ENCODE data around the gene UNKL. TPM values are rescaled to one million over a fixed set of nuclear protein-coding genes. Genes with fewer than 3 reads are reported as not detected.

Gene UNKL
- total and polyA plus RNA-seq, 2 of the 8 experiments (the other 6 are each of a cell fraction or from before 2014, with no cell fraction given): 25.1 to 31.8 TPM

DNA sequence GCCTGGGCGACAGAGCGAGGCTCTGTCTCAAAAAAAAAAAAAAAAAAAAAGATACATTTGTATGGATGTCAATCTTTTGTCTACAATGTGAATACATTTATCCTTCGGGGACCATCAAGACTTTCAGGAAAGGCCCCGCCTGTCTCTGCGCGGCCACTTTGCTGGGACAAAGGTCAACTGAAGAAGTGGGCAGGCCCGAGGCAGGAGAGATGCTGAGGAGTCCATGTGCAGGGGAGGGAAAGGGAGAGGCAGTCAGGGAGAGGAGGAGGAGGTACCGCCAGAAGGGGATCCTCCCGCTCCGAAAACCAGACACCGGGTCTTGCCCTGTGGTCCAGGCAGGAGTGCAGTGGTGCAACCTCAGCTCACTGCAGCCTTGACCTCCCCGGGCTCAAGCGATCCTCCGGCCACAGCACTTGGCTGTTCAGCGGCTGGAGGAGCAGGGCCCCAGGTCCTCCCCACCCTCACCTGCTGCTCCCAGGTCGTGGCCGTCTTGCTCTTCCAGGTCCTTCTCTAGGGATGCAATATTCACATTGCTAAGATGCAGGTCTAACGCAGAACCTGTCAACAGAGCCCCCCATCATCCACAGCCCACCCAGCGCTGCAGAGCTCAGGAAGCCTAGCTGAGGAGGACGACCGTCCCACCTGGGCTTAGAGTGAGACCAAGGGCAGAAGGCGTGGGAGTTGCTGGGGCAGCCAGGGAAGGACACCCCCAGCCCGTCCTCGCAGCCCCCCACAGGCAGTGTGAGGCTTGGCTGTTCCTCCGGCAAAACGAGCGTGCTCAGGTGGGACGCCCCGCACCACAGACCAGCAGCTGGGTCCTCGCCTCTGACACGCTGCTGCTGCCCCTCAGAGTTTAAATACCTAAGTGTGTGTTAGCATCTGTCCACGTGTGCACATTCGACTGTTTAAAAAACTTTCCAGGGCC lies 43.2 kb downstream of the UNKL start:
- DNase-seq (ENCODE audit: low read depth in 1 of 2, low spot score in 2 of 2) (no peak), FAIRE-seq (no peak)
- H4K20me1 ChIP-seq (replicated peaks in 1 of 2; ENCODE audit: control insufficient read depth in 1 of 2, insufficient read depth in 2 of 2, low read length in 2 of 2): peaks cover 3 to 12% of the 10 kb centered on the region in 2 experiments
- H3K36me3 ChIP-seq (ENCODE audit: control insufficient read depth in 2 of 4, insufficient read depth in 4 of 4, low read length in 3 of 4): peaks cover 0 to 29% (median 0%) of the 10 kb centered on the region in 4 experiments; a peak in 3 of 8 replicates
- H3K14ac ChIP-seq (ENCODE audit: insufficient read length): no peak overlapping the region
- H3K79me2 ChIP-seq (ENCODE audit: control insufficient read depth in 1 of 2, insufficient read depth in 2 of 2, low read length in 2 of 2): no peaks in the 10 kb centered on the region; a peak in 1 of 4 replicates
- H2BK12ac ChIP-seq (ENCODE audit: low read depth, low read length): no peak overlapping the region
- no peak overlapping the region for H3K9ac ChIP-seq (replicated peaks in 1 of 4; ENCODE audit: extremely low read depth in 1 of 4, low read depth in 3 of 4, low read length in 3 of 4)
- ChIA-PET CTCF (ENCODE audit: partially characterized antibody) (interaction anchor here (0.6 to 2.3 kb wide), 11 partner anchors 9 to 119 kb away, joined by 3 to 10 read pairs (median 4); no protein-coding TSS in a partner anchor), POLR2A (ENCODE audit: partially characterized antibody) (interaction anchor here (0.7 to 0.9 kb wide), 2 partner anchors 55 to 70 kb away, joined by 3 to 4 read pairs; no protein-coding TSS in a partner anchor)
- H3K27ac ChIP-seq (ENCODE audit: low read depth, low read length): no peak overlapping the region
- H3K9me3 ChIP-seq (ENCODE audit: insufficient read depth in 2 of 2, low read depth in 1 of 2, low read length in 1 of 2): no peaks in the 10 kb centered on the region
- no peak overlapping the region for H2BK120ac ChIP-seq (replicated peaks; ENCODE audit: low read depth, low read length)
- 92% methylated on average over 33 of the region's 33 CpGs; no CpG with 5 or more reads in 1 of the 2 experiments for WGBS, 2 experiments (ENCODE audit: extremely low coverage in 1 of 2, insufficient coverage in 1 of 2, insufficient read length in 1 of 2, insufficient replicate concordance in 2 of 2, low coverage in 1 of 2, low lambda C conversion rate in 2 of 2, missing lambda C conversion rate in 1 of 2)
- H4K5ac ChIP-seq (ENCODE audit: insufficient read length, low read depth, low read length): no peak overlapping the region
- no peak overlapping the region for H3K56ac ChIP-seq (replicated peaks; ENCODE audit: insufficient read length, low read depth, low read length)
- H3K4me3 ChIP-seq (ENCODE audit: extremely low read depth in 1 of 4, insufficient read depth in 2 of 4, low read depth in 3 of 4, low read length in 4 of 4): no peak overlapping the region
- no peak overlapping the region for H3K18ac ChIP-seq (ENCODE audit: extremely low read depth, low read length)
- no peaks in the 10 kb centered on the region for H3K4me1 ChIP-seq (replicated peaks in 1 of 4; ENCODE audit: control insufficient read depth in 3 of 4, insufficient read depth in 4 of 4, low read length in 3 of 4)
- peaks cover 8% of the 10 kb centered on the region for H3K79me1 ChIP-seq (ENCODE audit: low read depth, low read length)
- H3K27me3 ChIP-seq (replicated peaks in 1 of 4; ENCODE audit: control insufficient read depth in 3 of 4, extremely low read depth in 1 of 4, insufficient read depth in 3 of 4, low read length in 3 of 4): no peaks in the 10 kb centered on the region
- 0 out of 2 replicates have a peak overlapping the region, but pooled peaks have one; percentile 51 for H4K8ac ChIP-seq (ENCODE audit: extremely low read depth, insufficient read depth, low read length)
- H3K23ac ChIP-seq (ENCODE audit: insufficient read length): no peak overlapping the region
- no peaks in the 10 kb centered on the region for H3K23me2 ChIP-seq (ENCODE audit: low read depth, low read length)
- H2BK5ac ChIP-seq (ENCODE audit: low read depth, low read length): no peak overlapping the region; the same call in 1 of the 2 replicates
- H3K4ac ChIP-seq (replicated peaks; ENCODE audit: insufficient read length, low read depth, low read length): no peak overlapping the region
- no peak overlapping the region for H2AK5ac ChIP-seq (ENCODE audit: low read depth, low read length)
- H2AFZ ChIP-seq (ENCODE audit: low read length): no peak overlapping the region
- H3K4me2 ChIP-seq (ENCODE audit: insufficient read depth in 1 of 2, low read depth in 2 of 2, low read length in 2 of 2): no peak overlapping the region
- H2BK15ac ChIP-seq (ENCODE audit: low read length): no peak overlapping the region
- no peak overlapping the region for H2BK20ac ChIP-seq (ENCODE audit: low read length)
- no peak overlapping the region for H4K91ac ChIP-seq (replicated peaks; ENCODE audit: insufficient read length, low read length)
- TF ChIP-seq POLR2AphosphoS5 (IDR thresholded peaks at IDR 0.05; ENCODE audit: low read depth, low read length) (no peak), KDM4A (IDR thresholded peaks at IDR 0.05; ENCODE audit: low read depth, low read length, severe bottlenecking) (no peak), TAF7 (optimal IDR thresholded peaks at IDR 0.05; ENCODE audit: borderline replicate concordance, low read depth, low read length) (no peak), CREB1 (IDR thresholded peaks at IDR 0.05) (no peak), NANOG (IDR thresholded peaks at IDR 0.05; ENCODE audit: insufficient read depth, low read depth, low read length, poor library complexity, severe bottlenecking) (no peak), KDM1A (IDR thresholded peaks at IDR 0.05; ENCODE audit: borderline replicate concordance, low read length) (no peak), TBP (IDR thresholded peaks at IDR 0.05; ENCODE audit: low read depth, low read length) (no peak), CTBP2 (IDR thresholded peaks at IDR 0.05; ENCODE audit: borderline replicate concordance, insufficient read depth, insufficient read length, low read length) (no peak), HDAC6 (IDR thresholded peaks at IDR 0.05; ENCODE audit: low read depth, low read length) (no peak), FOSL1 (IDR thresholded peaks at IDR 0.05; ENCODE audit: insufficient read depth, low read depth, low read length) (no peak), ASH2L (IDR thresholded peaks at IDR 0.05; ENCODE audit: low read length) (no peak), SP2 (IDR thresholded peaks at IDR 0.05; ENCODE audit: low read length) (no peak)
